Glomerular endothelial cell (primary cell): ENCODE data around the gene SLC9A8. TPM values are rescaled to one million over a fixed set of nuclear protein-coding genes. Genes with fewer than 3 reads are reported as not detected.
"Not testable (repeated sequence)": the region's sequence is repeated elsewhere in the genome, so short reads cannot be mapped to it uniquely, and the experiment has no call there.

Experiments used
- DNase-seq: peaks from one replicate; pipeline ENCODE4 v3.0.0-alpha.2; 2011; ENCODE audit warnings: low read depth, low spot score; ENCODE audit errors: extremely low read depth
- total RNA-seq: library from RNA; depleted of rRNA; stranded (reverse); fragments of >200 nt; gene quantifications from 2 replicates; pipeline ENCODE4 v1.2.3, GENCODE V29; 2015

SLC9A8 gene
- total RNA-seq, 1 donor from 2014 or later = 10.3 TPM

DNA sequence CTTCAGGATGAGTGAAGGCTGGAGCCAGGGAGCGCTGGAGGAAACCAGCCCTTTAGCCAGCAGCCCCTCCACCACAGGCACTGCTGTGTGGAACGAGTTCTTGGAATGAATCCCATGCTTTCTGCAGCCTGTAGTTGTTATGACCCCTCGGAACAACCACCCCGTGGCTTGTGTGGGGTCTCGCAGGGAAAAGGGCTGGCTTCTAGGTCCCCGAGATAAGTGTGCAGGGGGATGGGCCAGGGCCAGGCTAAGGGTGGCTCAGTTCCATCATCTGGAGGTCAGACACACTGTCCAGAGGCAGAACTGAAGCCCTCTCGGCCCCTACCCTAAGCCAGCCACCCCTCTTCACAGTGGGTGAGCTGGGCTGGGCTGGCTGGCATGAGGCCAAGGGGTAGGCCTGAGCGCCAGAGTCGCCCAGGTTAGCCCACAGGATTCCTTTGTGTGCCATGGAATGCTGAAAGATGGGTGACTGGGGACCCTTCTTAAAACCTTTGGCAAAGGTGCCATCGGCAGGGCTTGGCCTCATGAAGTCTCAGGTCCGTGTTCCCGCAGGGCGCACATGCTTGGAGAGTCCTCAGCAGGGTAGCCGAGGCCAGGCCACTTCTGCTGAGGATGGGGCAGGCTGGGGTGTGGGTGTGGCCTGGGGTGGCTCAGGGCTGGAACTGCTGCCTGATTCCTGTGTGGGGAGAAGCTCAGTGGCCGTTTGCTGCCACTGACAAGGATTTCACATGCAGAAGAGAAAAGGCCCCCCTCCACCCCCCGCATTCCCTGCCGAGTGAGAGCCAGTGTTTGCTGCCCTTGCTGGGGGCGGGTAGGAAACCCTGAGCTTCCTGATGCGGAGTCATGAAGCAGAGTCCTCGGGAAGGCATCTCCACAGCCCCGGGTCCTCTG is 78.1 kb downstream of the SLC9A8 start:
- DNase-seq = no peak

DNA sequence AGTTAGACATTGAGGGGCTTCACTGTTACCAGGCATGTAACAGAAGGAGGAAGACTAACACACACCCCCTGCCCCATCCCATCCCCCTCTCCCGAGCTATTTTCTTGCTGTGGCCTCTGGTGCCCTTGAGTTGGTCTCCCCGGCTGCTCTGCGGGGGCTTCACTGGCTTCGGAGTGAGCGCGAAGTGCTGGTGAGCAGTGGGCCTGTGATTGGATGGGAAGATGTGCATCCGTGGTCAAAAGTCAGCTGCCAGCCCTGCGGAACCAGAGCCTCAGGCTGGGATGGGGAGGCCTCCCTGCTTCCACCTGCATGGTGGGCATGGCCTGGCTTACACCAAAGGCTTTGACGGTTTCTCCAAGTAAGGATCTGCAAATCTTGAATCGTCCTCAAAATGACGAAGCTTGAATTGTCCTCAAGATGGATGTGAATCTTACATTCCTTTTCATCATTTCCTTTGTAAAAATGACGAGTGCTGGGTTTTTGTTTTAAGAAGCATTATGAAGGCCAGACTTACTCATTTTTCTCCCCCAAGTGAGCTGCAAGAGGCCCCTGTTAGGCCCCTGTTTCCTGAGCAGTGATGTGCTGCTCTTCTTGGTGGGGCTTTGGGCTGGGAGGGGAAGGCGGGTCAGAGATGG is 79.0 kb downstream of the SLC9A8 start:
- no peak for DNase-seq

GRCh38 chr20:49892260-49892659 is 79.6 kb downstream of the SLC9A8 start:
- no peak for DNase-seq

GRCh38 chr20:49892817-49893216 is 80.2 kb downstream of the SLC9A8 start:
- DNase-seq = no peak

- DNase-seq = no peak
Observed at GRCh38 chr20:49893242-49894072, 80.8 kb downstream of the SLC9A8 start.

DNA sequence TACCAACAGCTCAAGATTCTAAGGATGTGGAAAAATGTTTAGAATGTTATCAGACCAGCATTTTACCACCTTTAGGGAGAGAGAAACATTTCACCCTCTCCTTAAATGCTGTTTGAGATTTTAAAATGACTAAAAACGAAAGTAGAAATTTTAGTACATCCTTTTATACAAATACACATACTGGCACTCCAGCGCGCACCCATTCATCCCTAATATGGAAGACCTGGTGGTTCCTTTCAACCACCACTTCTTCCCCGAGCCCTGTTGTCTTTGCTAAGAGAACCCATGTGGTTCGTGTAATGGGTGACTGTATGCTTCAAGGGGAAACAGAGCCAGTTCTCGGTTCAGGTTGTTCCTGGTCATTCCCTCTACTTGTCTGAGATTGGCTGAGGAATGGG is 81.4 kb downstream of the SLC9A8 start:
- DNase-seq = no peak

DNA sequence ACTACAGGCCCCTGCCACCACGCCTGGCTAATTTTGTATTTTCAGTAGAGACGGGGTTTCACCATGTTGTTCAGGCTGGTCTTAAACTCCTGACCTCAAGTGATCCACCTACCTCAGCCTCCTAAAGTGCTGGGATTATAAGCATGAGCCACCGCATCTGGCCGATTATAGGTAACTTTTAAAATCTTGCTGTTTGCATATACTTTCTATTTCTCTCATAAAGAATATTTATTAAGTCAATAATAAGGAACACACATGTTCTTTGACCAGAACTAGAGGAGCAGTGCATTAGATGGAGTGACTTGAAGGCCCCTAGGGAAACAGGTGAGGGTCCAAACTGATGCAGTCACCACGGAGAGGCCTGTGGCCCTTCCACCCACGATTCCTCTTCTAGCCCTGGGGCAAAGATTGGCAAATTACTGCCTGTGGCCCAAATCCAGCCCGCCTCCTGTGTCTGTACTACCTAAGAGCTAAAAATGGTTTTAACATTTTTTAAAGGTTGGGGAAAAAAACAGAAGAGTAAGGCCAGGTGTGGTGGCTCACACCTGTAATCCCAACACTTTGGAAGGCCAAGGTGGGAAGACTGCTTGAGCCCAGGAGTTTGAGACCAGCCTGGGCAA is 83.0 kb downstream of the SLC9A8 start:
- DNase-seq = not testable (repeated sequence)

DNA sequence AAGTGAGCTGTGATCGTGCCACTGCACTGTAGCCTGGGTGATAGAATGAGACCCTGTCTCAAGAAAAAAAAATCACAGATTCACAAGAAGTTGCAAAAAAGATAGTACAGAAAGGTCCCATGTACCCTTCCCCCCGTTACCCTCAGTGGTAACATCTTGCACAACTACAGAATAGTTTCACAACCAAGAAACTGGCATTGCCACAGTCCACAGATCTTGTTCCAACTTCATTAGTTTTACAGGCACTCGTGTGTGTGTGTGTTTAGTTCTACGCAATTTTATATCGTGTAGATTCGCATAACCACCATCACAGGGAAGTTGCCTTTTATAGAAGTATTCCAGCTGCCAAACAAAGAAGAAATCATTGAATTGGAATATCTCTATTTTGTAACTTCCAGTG is 83.6 kb downstream of the SLC9A8 start:
- no peak for DNase-seq

- no peak for DNase-seq
Observed at GRCh38 chr20:49899541-49900383, 87.1 kb downstream of the SLC9A8 start.

DNA sequence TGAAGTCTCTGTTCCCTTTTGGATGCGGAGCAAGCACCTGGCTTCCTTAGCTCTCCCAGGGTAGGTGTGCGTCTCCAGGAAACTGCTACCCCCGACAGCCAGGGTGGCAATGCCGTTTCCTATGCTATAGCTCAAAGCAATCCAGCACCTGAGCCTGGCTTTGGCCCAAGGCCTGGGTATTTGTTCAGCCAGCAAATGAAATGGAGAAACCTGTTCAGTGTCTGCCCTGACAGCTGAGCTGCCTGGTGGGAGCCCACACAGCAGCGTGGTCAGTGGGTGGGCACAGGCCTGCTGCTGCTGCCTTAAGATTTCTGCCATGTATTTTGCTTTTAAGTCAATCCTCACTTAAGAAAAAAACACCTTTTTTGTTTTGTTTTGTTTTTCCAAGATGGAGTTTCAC is 89.0 kb downstream of the SLC9A8 start:
- no peak for DNase-seq

GRCh38 chr20:49904440-49905214 is 92.0 kb downstream of the SLC9A8 start:
- DNase-seq = no peak

GRCh38 chr20:49905415-49906091 is 92.9 kb downstream of the SLC9A8 start:
- DNase-seq = no peak

DNA sequence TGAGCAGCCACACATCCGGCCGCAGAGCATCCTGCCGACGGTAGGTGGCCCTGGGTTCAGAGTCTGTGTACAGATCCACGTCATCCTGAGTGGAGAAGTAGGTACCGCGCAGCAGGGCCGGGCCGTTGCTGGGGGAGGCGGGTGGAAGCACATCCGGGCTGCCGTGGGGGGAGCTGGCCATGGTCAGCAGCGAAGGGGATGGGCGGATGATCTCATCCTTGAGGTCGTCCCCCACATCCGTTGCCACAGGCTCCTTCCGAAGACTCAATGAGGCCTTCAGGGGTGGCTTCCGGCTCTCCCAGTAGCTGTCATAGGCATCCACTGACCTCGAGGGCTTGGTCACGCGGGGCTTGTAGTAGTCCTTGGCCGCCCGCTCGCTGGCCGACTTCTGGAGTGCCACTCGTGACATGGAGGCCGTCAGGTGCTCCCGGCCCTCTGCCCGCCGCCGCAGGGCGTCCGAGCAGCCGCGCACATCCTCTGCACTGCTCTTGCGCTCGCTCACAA is 93.5 kb downstream of the SLC9A8 start:
- DNase-seq = no peak

DNA sequence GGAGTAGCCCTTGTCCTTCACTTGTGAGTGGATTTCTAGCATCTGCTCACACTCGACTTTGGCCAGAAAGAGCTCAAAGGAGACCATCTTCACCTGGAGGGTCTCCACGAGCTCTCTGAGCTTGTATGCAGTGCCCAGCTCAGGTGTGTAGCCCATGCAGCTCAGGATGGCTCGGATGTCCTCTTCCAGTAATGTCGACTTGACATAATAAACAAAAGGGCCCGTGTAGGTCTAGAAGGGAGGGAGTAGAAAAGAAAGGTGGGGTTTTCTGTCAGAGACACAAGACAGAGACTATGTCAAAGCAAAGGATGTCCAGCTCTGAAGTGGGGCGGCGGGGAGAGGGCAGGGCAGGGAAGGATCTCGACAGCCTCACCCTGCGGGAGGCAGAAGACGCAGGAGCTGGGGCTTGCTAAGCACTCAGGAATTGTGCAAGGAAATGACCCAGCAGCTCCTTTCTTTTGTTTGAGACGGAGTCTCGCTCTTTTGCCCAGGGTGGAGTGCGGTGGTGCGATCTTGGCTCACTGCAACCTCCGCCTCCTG is 94.1 kb downstream of the SLC9A8 start:
- no peak for DNase-seq

GRCh38 chr20:49907405-49908257 is 95.0 kb downstream of the SLC9A8 start:
- no peak for DNase-seq

DNA sequence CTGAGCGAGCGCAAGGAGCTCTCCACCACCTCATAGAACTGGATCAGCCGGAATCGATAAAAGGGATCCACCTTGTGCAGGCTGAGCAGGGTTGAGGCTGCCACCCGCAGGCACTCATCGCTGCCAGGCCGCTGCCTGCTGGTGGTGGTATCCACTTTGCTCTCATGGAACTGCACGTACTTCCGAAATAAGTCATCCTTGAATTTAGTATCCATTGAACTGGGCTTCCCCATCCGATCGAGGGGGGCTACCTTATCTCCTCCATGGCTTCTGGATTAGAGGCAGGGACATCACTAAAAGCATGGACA is 95.6 kb downstream of the SLC9A8 start:
- DNase-seq = no peak

DNA sequence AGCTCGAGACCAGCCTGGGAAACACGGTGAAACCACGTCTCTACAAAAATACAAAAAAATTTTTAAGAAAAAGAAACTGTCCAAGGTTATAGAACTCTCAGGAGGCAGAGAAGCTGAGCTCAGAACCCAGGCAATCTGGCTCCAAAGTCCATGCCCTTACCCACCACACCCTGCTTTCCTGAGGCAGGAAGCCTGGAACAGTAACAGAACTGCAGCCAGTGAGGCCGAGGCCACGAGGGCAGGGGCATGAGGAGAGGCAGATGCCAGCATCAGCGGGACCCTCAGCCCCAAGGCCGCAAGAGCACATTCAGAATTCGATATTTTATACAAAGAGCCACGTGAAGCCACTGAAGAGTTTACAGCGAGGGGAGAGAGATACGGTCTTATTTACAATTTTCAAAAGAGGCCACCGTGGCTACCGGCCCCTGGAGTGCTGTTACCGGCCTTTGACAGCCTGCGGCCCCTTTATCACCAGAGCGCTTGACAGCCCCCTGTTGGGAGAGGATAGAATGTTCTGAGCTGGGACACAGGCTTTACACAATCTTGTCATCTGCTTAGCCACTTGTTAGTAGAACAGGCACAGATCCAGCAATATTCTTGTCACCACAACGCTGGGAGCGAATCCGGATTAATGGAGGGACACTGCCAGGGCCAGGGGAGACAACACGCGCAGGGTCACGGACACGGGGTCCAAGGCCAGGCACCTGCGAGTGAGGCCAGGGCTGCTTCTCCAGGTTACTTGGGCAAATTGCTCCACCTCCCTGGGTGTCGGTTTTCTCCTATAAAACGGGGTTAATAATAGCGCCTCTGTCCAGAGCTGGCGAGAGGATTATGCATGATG is 97.1 kb downstream of the SLC9A8 start:
- no peak for DNase-seq
